ENCODE results near the gene CRKL. TPM values are rescaled to one million over a fixed set of nuclear protein-coding genes. Genes with fewer than 3 reads are reported as not detected.
"Not testable (repeated sequence)": the region's sequence is repeated elsewhere in the genome, so short reads cannot be mapped to it uniquely, and the experiment has no call there.

The CRKL gene
- total RNA-seq, 1 donor from 2014 or later, result 102 TPM

DNA sequence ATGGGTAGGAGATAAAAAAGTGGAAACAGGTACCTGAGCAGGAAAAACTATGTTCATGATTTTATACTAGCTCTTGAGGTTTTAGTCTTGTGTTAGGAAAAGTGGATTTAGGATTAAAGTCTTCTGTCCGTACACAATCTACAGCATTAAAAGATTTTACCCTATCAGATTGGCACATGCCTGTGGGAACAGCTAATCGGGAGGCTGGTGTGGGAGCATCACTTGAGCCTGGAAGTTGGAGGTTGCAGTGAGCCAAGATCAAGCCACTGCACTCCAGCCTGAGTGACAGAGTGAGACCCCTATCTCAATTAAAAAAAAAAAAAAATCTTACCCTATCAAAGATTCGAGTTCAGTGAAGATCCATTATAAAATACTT, 12.2 kb upstream of the CRKL start:
- no peak overlapping the region for H3K4me3 Mint-ChIP-seq
- H3K36me3 Mint-ChIP-seq (ENCODE audit: low read depth), result no peaks in the 10 kb centered on the region
- H3K9me3 Mint-ChIP-seq, result no peaks in the 10 kb centered on the region
- DNase-seq (ENCODE audit: low read depth, low spot score), result no peak
- no peaks in the 10 kb centered on the region for H3K4me1 Mint-ChIP-seq
- H3K27ac Mint-ChIP-seq (ENCODE audit: unreplicated experiment), result no peak overlapping the region
- peaks cover 3% of the 10 kb centered on the region for H3K27me3 Mint-ChIP-seq (ENCODE audit: low read depth)
- no peak for TF ChIP-seq CTCF (conservative IDR thresholded peaks at IDR 0.05)

- no peaks in the 10 kb centered on the region for H3K36me3 Mint-ChIP-seq (ENCODE audit: low read depth)
- no peak for TF ChIP-seq CTCF (conservative IDR thresholded peaks at IDR 0.05)
- no peak for DNase-seq (ENCODE audit: low read depth, low spot score)
- H3K4me3 Mint-ChIP-seq, result no peak overlapping the region
- peaks cover 3% of the 10 kb centered on the region for H3K27me3 Mint-ChIP-seq (ENCODE audit: low read depth)
- H3K9me3 Mint-ChIP-seq, result no peaks in the 10 kb centered on the region
- H3K27ac Mint-ChIP-seq (ENCODE audit: unreplicated experiment), result no peak overlapping the region
- H3K4me1 Mint-ChIP-seq, result no peaks in the 10 kb centered on the region
Measured at GRCh38 chr22:20905415-20906386, 11.5 kb upstream of the CRKL start.

- no peak overlapping the region for H3K4me3 Mint-ChIP-seq
- no peaks in the 10 kb centered on the region for H3K4me1 Mint-ChIP-seq
- no peak for TF ChIP-seq CTCF (conservative IDR thresholded peaks at IDR 0.05)
- no peaks in the 10 kb centered on the region for H3K9me3 Mint-ChIP-seq
- no peaks in the 10 kb centered on the region for H3K36me3 Mint-ChIP-seq (ENCODE audit: low read depth)
- H3K27ac Mint-ChIP-seq (ENCODE audit: unreplicated experiment), result no peak overlapping the region
- H3K27me3 Mint-ChIP-seq (ENCODE audit: low read depth), result peaks cover 3% of the 10 kb centered on the region
- no peak for DNase-seq (ENCODE audit: low read depth, low spot score)
Measured at GRCh38 chr22:20906387-20906767, 10.8 kb upstream of the CRKL start.

DNA sequence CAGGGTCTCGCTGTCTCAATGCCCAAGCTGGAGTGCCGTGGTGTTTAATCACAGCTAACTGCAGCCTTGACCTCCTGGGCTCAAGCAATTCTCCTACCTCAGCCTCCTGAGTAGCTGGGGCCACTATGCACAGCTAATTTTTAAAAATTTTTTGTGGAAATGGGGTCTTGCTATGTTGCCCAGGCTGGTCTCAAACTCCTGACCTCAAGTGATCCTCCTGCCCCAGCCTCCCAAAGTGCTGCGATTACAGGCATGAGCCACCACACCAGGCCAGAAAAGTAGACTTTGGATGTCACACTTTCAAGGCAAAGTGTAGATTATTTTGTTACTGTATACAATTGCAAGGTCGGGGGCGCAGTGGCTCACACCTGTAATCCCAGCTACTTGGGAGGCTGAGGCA, 8.5 kb upstream of the CRKL start:
- not testable (repeated sequence) for DNase-seq (ENCODE audit: low read depth, low spot score); H3K27me3 Mint-ChIP-seq (ENCODE audit: low read depth); H3K27ac Mint-ChIP-seq (ENCODE audit: unreplicated experiment); H3K4me1 Mint-ChIP-seq; H3K4me3 Mint-ChIP-seq; H3K36me3 Mint-ChIP-seq (ENCODE audit: low read depth); H3K9me3 Mint-ChIP-seq

DNA sequence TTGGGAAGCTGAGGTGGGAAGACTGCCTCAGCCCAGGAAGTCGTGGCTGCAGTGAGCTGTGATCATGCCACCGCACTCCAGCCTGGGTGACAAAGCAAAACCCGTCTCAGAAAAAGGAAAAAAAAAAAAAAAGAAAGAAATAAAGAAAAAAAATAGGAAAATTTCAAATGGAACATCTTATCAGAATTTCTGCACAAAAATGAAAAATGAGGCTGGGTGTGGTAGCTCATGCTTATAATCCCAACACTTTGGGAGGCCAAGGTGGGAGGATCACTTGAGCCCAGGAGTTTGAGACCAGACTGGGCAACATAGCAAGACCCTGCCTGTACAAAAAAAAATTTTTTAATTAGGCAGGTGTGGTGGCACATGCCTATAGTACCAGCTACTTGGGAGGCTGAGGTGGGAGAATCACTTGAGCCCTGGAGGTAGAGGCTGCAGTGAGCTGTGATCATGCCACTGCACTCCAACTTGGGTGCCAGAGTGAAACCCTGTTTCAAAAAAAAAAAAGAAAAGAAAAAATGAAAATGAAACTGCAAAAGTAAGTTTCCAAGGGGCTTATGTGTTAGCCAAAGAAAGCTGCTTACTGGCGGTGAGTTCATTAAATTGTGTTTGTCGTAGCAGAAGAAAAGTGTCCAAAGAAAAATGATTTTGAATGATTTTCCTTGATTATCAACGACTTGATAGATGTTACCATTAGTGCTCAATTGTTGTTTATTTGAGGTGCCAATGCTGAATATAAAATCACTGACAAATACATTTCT, 7.5 kb upstream of the CRKL start:
- no peaks in the 10 kb centered on the region for H3K4me1 Mint-ChIP-seq
- H3K27ac Mint-ChIP-seq (ENCODE audit: unreplicated experiment), result no peak overlapping the region
- H3K36me3 Mint-ChIP-seq (ENCODE audit: low read depth), result no peaks in the 10 kb centered on the region
- peaks cover 3% of the 10 kb centered on the region for H3K27me3 Mint-ChIP-seq (ENCODE audit: low read depth)
- H3K4me3 Mint-ChIP-seq, result no peak overlapping the region
- DNase-seq (ENCODE audit: low read depth, low spot score), result no peak
- no peak for TF ChIP-seq CTCF (conservative IDR thresholded peaks at IDR 0.05)
- no peaks in the 10 kb centered on the region for H3K9me3 Mint-ChIP-seq

DNA sequence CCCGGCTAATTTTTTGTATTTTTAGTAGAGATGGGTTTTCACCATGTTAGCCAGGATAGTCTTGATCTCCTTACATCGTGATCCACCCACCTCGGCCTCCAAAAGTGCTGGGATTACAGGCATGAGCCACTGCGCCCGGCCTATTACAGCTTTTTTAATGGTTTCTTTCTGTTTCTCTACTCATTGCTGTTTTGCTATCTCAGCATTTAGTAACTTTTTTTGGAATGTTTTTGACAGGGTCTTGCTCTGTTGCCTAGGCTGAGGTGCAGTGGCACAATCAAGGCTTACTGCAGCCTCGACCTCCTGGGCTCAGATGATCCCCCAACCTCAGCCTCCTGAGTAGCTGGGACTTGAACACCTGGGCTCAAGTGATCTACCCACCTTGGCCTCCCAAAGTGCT, 4.7 kb upstream of the CRKL start:
- H3K36me3 Mint-ChIP-seq (ENCODE audit: low read depth), result no peaks in the 10 kb centered on the region
- no peak for TF ChIP-seq CTCF (conservative IDR thresholded peaks at IDR 0.05)
- no peak for DNase-seq (ENCODE audit: low read depth, low spot score)
- no peak overlapping the region for H3K27ac Mint-ChIP-seq (ENCODE audit: unreplicated experiment)
- H3K4me3 Mint-ChIP-seq, result no peak overlapping the region
- no peaks in the 10 kb centered on the region for H3K27me3 Mint-ChIP-seq (ENCODE audit: low read depth)
- peaks cover 5% of the 10 kb centered on the region for H3K4me1 Mint-ChIP-seq
- H3K9me3 Mint-ChIP-seq, result no peaks in the 10 kb centered on the region
